B cell (primary cell): ENCODE results near the gene OR1N2. TPM values are rescaled to one million over a fixed set of nuclear protein-coding genes. Genes with fewer than 3 reads are reported as not detected.
"Not testable (repeated sequence)": the region's sequence is repeated elsewhere in the genome, so short reads cannot be mapped to it uniquely, and the experiment has no call there.

Experiments
- ATAC-seq: fragments of 200-7000 bp; cut with Tn5 transposase; one replicate; pipeline ENCODE4 v1.10.0; 2021; ENCODE audit warnings: low read depth, mild to moderate bottlenecking, moderate number of reproducible peaks, moderate library complexity
- CTCF ChIA-PET: fragments of 350-600 bp; sonication (Branson Sonifier 250); formaldehyde crosslinking; loops from one replicate; lab custom pipeline; 2021; ENCODE audit warnings: antibody characterized with exemption, inconsistent platforms; lab: Charles Lee
- POLR2A ChIA-PET: fragments of 350-600 bp; sonication (Branson Sonifier 250); formaldehyde crosslinking; loops from one replicate; lab custom pipeline; 2021; ENCODE audit warnings: antibody characterized with exemption; lab: Charles Lee
- DNase-seq: peaks from one replicate; pipeline ENCODE4 v3.0.0; 2013
- H2AFZ ChIP-seq: 2 replicates; pipeline ENCODE4 v1.6.1; 2012; ENCODE audit warnings: mild to moderate bottlenecking, low read depth, low read length; ENCODE audit not compliant: insufficient read depth, poor library complexity, severe bottlenecking
- H3K27ac ChIP-seq, 2 donors: 1 replicate in 1 of 2; 2 replicates in 1 of 2; pipeline ENCODE4 v1.5.1; 2012 to 2013; ENCODE audit warnings: low read length in 2 of 2, mild to moderate bottlenecking in 2 of 2, moderate library complexity in 1 of 2
- H3K27me3 ChIP-seq, 4 experiments: fragments of 200-600 bp in 1 of 4; sonication (generic) in 1 of 4; replicated peaks in 1 of 4; 1 replicate in 2 of 4; 2 replicates in 2 of 4; pipeline versions ENCODE4 v1.6.1 to v1.7.0; 2013 to 2016; ENCODE audit warnings: low read length in 3 of 4, mild to moderate bottlenecking in 2 of 4, mixed read lengths in 1 of 4, moderate library complexity in 1 of 4; ENCODE audit not compliant: insufficient read depth in 4 of 4, control insufficient read depth in 3 of 4; ENCODE audit errors: control extremely low read depth in 1 of 4
- H3K36me3 ChIP-seq, 2 experiments: replicated peaks in 1 of 2; 1 replicate in 1 of 2; 2 replicates in 1 of 2; pipeline versions ENCODE4 v1.6.1 to v1.7.1; 2013; ENCODE audit warnings: low read length in 1 of 2; ENCODE audit not compliant: insufficient read depth in 2 of 2, control insufficient read depth in 1 of 2; ENCODE audit errors: control extremely low read depth in 1 of 2, extremely low read depth in 1 of 2
- H3K4me1 ChIP-seq, 2 donors: fragments of 200-600 bp in 1 of 2; sonication (generic) in 1 of 2; 1 replicate in 1 of 2; 2 replicates in 1 of 2; pipeline versions ENCODE4 v1.5.1 to v1.6.1; 2013 to 2017; ENCODE audit warnings: low read length in 2 of 2; ENCODE audit not compliant: control insufficient read depth in 2 of 2, insufficient read depth in 2 of 2
- H3K4me2 ChIP-seq: replicated peaks from 2 replicates; pipeline ENCODE3; 2012; ENCODE audit warnings: mild to moderate bottlenecking, low read depth, low read length; ENCODE audit not compliant: poor library complexity, severe bottlenecking
- H3K4me3 ChIP-seq, 5 experiments: fragments of 200-600 bp in 1 of 5; sonication (generic) in 1 of 5; 1 replicate in 3 of 5; 2 replicates in 2 of 5; pipeline versions ENCODE4 v1.5.1 to v1.7.0; 2011 to 2016; ENCODE audit warnings: low read length in 4 of 5, mild to moderate bottlenecking in 4 of 5, low read depth in 2 of 5, control low read depth in 1 of 5, moderate library complexity in 1 of 5; ENCODE audit not compliant: insufficient read depth in 1 of 5; ENCODE audit errors: control extremely low read depth in 1 of 5, extremely low read depth in 1 of 5
- H3K79me2 ChIP-seq: fragments of 200-600 bp; sonication (generic); one replicate; pipeline ENCODE4 v1.6.0; 2016; ENCODE audit warnings: low read length; ENCODE audit not compliant: control insufficient read depth, insufficient read depth
- H3K9ac ChIP-seq: fragments of 200-600 bp; sonication (generic); 2 replicates; pipeline ENCODE4 v1.6.1; 2017; ENCODE audit warnings: mild to moderate bottlenecking, low read length, moderate library complexity
- H3K9me3 ChIP-seq, 3 donors: one replicate each; pipeline versions ENCODE4 v1.6.1 to v1.7.1; 2013; ENCODE audit warnings: low read length in 2 of 3; ENCODE audit not compliant: control insufficient read depth in 2 of 3, insufficient read depth in 1 of 3; ENCODE audit errors: control extremely low read depth in 1 of 3
- H4K20me1 ChIP-seq: 2 replicates; pipeline ENCODE4 v1.6.0; 2012; ENCODE audit warnings: mild to moderate bottlenecking, low read length; ENCODE audit not compliant: insufficient read depth, control insufficient read depth, poor library complexity, severe bottlenecking
- H3K27ac Mint-ChIP-seq: one replicate; pipeline ENCODE4 v1.8.0; 2021; ENCODE audit warnings: mixed read lengths
- H3K27me3 Mint-ChIP-seq: one replicate; pipeline ENCODE4 v1.8.0; 2021; ENCODE audit warnings: mixed read lengths
- H3K4me1 Mint-ChIP-seq: one replicate; pipeline ENCODE4 v1.8.0; 2021; ENCODE audit warnings: mixed read lengths
- H3K4me3 Mint-ChIP-seq: one replicate; pipeline ENCODE4 v1.8.0; 2021; ENCODE audit warnings: mixed read lengths
- H3K9me3 Mint-ChIP-seq: one replicate; pipeline ENCODE4 v1.8.0; 2022; ENCODE audit warnings: mixed read lengths; ENCODE audit not compliant: insufficient read depth
- CTCF ChIP-seq: fragments of 200-600 bp; IDR thresholded peaks from one replicate; pipeline ENCODE4 v1.8.0; 2022; ENCODE audit warnings: antibody characterized with exemption, mild to moderate bottlenecking
- EZH2 ChIP-seq: IDR thresholded peaks from 2 replicates; pipeline ENCODE4 v1.6.1; 2012; ENCODE audit warnings: borderline replicate concordance, low read depth, mild to moderate bottlenecking, moderate library complexity, low read length; ENCODE audit not compliant: insufficient read depth, poor library complexity, severe bottlenecking
- WGBS: methylation state at CpG from one replicate; pipeline ENCODE4 v1.1.5; 2013; ENCODE audit warnings: missing lambda C conversion rate; ENCODE audit not compliant: insufficient coverage; 5-methylcytosine and 5-hydroxymethylcytosine counted together
- intact Hi-C: fragments of 100-400 bp; cut with micrococcal nuclease; formaldehyde crosslinking; loops from one replicate; pipeline ENCODE4 v1.10.0; 2022
- polyA plus RNA-seq: library from polyadenylated mRNA; depleted of rRNA; stranded (reverse); fragments of >200 nt; gene quantifications from 2 replicates; pipeline ENCODE4 v1.2.3, GENCODE V29; 2012
- total RNA-seq, 2 donors: library from RNA; stranded (reverse); fragments of 120-200 nt in 1 of 2; gene quantifications; 1 replicate in 1 of 2; 2 replicates in 1 of 2; pipeline versions ENCODE4 v1.2.3 to v1.2.4, GENCODE V29; 2013 to 2022

OR1N2 gene
- total and polyA plus RNA-seq, 2 donors (not counting 1 experiment from before 2014, with no cell fraction given) = not detected

GRCh38 chr9:122526602-122527001 is 26.3 kb upstream of the OR1N2 start:
- no peaks in the 10 kb centered on the region for H3K36me3 ChIP-seq
- H3K4me1 ChIP-seq = no peaks in the 10 kb centered on the region
- H3K9ac ChIP-seq = no peak overlapping the region
- H3K27me3 ChIP-seq = peaks cover 0 to 12% (median 4%) of the 10 kb centered on the region in 4 experiments
- H3K79me2 ChIP-seq = no peaks in the 10 kb centered on the region
- H3K27me3 Mint-ChIP-seq = peaks cover 48% of the 10 kb centered on the region
- intact Hi-C loops = no loop called here
- no peak for TF ChIP-seq CTCF
- TF ChIP-seq EZH2 = no peak
- DNase-seq = no peak
- H2AFZ ChIP-seq = no peak overlapping the region
- H3K4me1 Mint-ChIP-seq = no peaks in the 10 kb centered on the region
- no peak overlapping the region for H3K27ac ChIP-seq
- no peak overlapping the region for H3K4me3 ChIP-seq
- no peaks in the 10 kb centered on the region for H3K9me3 Mint-ChIP-seq
- ATAC-seq = no peak
- H3K27ac Mint-ChIP-seq = no peak overlapping the region
- H3K4me3 Mint-ChIP-seq = no peak overlapping the region
- ChIA-PET CTCF (no interaction called here), POLR2A (no interaction called here)
- H4K20me1 ChIP-seq = no peaks in the 10 kb centered on the region
- no peaks in the 10 kb centered on the region for H3K9me3 ChIP-seq
- no peak overlapping the region for H3K4me2 ChIP-seq
- 89% methylated on average over 9 of the region's 10 CpGs for WGBS

- ChIA-PET CTCF (no interaction called here), POLR2A (no interaction called here)
- no peak within 1 kb of the TSS for H3K9ac ChIP-seq
- 96% methylated on average over 3 of the region's 3 CpGs for WGBS
- Mint-ChIP-seq H3K9me3 (no peaks in the 10 kb centered on the region), H3K4me1 (no peaks in the 10 kb centered on the region), H3K27me3 (peaks cover 42% of the 10 kb centered on the region), H3K27ac (no peak within 1 kb of the TSS), H3K4me3 (no peak within 1 kb of the TSS)
- no peak within 1 kb of the TSS for H3K4me2 ChIP-seq
- H3K27ac ChIP-seq = no peak within 1 kb of the TSS
- H3K4me3 ChIP-seq = no peak within 1 kb of the TSS
- H2AFZ ChIP-seq = no peak within 1 kb of the TSS
- TF ChIP-seq CTCF (no peak), EZH2 (no peak)
- H3K9me3 ChIP-seq = no peaks in the 10 kb centered on the region
- DNase-seq (no peak), ATAC-seq (no peak)
- H3K36me3 ChIP-seq = no peaks in the 10 kb centered on the region
- no peaks in the 10 kb centered on the region for H3K4me1 ChIP-seq
- peaks cover 0 to 9% (median 2%) of the 10 kb centered on the region in 4 experiments for H3K27me3 ChIP-seq
- intact Hi-C loops = no loop called here
- no peaks in the 10 kb centered on the region for H3K79me2 ChIP-seq
- no peaks in the 10 kb centered on the region for H4K20me1 ChIP-seq
These were observed 25.7 kb upstream of the OR1N2 start, which contains the start of gene OR1N1 for GRCh38 chr9:122527193-122527592. Gene OR1N1 (minus strand): TSS chr9:122527293. CDS start chr9:122527293, 0 bp downstream.

- H3K27ac ChIP-seq, H3K9me3 Mint-ChIP-seq, H2AFZ ChIP-seq, intact Hi-C loops, DNase-seq, H3K27me3 ChIP-seq, H3K4me2 ChIP-seq, ATAC-seq, H3K4me1 ChIP-seq, H3K9me3 ChIP-seq, H3K79me2 ChIP-seq, H3K36me3 ChIP-seq, H3K4me1 Mint-ChIP-seq, H3K27ac Mint-ChIP-seq, POLR2A ChIA-PET, H3K4me3 Mint-ChIP-seq, H3K4me3 ChIP-seq, CTCF ChIA-PET, H4K20me1 ChIP-seq, H3K9ac ChIP-seq: not testable (repeated sequence)
- H3K27me3 Mint-ChIP-seq = peaks cover 18% of the 10 kb centered on the region
- 89% methylated on average over 3 of the region's 4 CpGs for WGBS
These were observed 21.8 kb upstream of the OR1N2 start for GRCh38 chr9:122531157-122531556.
